A673 (cell line): Measurements from ENCODE around the gene ATRN. TPM values are rescaled to one million over a fixed set of nuclear protein-coding genes. Genes with fewer than 3 reads are reported as not detected.

Source experiments
- BruUV-seq: library from RNA; stranded (reverse); fragments of 400-500 nt; replicated peaks from 2 replicates; lab custom pipeline; 2021; lab: Mats Ljungman, UMichigan
- CTCF ChIA-PET: fragments of 300-600 bp; sonication (Branson Sonifier 250); formaldehyde crosslinking; loops from one replicate; lab custom pipeline; 2022; ENCODE audit warnings: antibody characterized with exemption; lab: Charles Lee
- POLR2A ChIA-PET: fragments of 300-600 bp; sonication (Branson Sonifier 250); formaldehyde crosslinking; loops from one replicate; lab custom pipeline; 2022; ENCODE audit warnings: antibody characterized with exemption; ENCODE audit not compliant: low non-redundant PET; lab: Charles Lee
- DNase-seq: peaks from one replicate; pipeline ENCODE4 v3.0.0-alpha.2; 2015; ENCODE audit warnings: low spot score
- H3K27ac ChIP-seq: fragments of 200-600 bp; sonication (generic); 2 replicates; pipeline ENCODE4 v1.5.1; 2016; ENCODE audit warnings: mixed run types, low read depth, mild to moderate bottlenecking, mixed read lengths, antibody characterized with exemption, low read length; ENCODE audit not compliant: poor library complexity, severe bottlenecking
- H3K27me3 ChIP-seq: fragments of 200-600 bp; sonication (generic); replicated peaks from 2 replicates; pipeline ENCODE4 v1.6.1; 2017; ENCODE audit warnings: mixed run types, low read depth, mild to moderate bottlenecking, mixed read lengths, antibody characterized with exemption, low read length; ENCODE audit not compliant: insufficient read depth, poor library complexity
- H3K36me3 ChIP-seq: fragments of 200-600 bp; sonication (generic); 2 replicates; pipeline ENCODE4 v1.6.1; 2016; ENCODE audit warnings: mixed run types, mild to moderate bottlenecking, mixed read lengths, antibody characterized with exemption, low read length; ENCODE audit not compliant: insufficient read depth, poor library complexity, severe bottlenecking
- H3K4me1 ChIP-seq: fragments of 200-600 bp; sonication (generic); 2 replicates; pipeline ENCODE4 v1.6.1; 2017; ENCODE audit warnings: mixed run types, mild to moderate bottlenecking, mixed read lengths, antibody characterized with exemption, low read length; ENCODE audit not compliant: insufficient read depth, poor library complexity, severe bottlenecking
- H3K4me3 ChIP-seq: fragments of 200-600 bp; sonication (generic); 2 replicates; pipeline ENCODE4 v1.5.1; 2016; ENCODE audit warnings: low read depth, mixed run types, mild to moderate bottlenecking, mixed read lengths, low read length; ENCODE audit not compliant: poor library complexity, severe bottlenecking
- H3K9me3 ChIP-seq: fragments of 200-600 bp; sonication (generic); 2 replicates; pipeline ENCODE4 v1.6.1; 2016; ENCODE audit warnings: mixed run types, low read depth, mild to moderate bottlenecking, mixed read lengths, antibody characterized with exemption, low read length; ENCODE audit not compliant: poor library complexity, severe bottlenecking
- CTCF ChIP-seq: fragments of 300-800, 200-600 bp; sonication (generic); conservative IDR thresholded peaks from 2 replicates; pipeline ENCODE4 v1.5.1; 2017; ENCODE audit warnings: low read depth, mild to moderate bottlenecking, antibody characterized with exemption, low read length, moderate library complexity, mixed read lengths
- EZH2 ChIP-seq: fragments of 200-600 bp; sonication (generic); IDR thresholded peaks from 2 replicates; pipeline ENCODE4 v1.6.1; 2017; ENCODE audit warnings: borderline replicate concordance, low read depth, mild to moderate bottlenecking, mixed read lengths, antibody characterized with exemption, low read length; ENCODE audit not compliant: poor library complexity, severe bottlenecking
- intact Hi-C: fragments of 100-400 bp; cut with micrococcal nuclease; formaldehyde crosslinking; loops from one replicate; pipeline ENCODE4 v1.10.0; 2022; ENCODE audit not compliant: unreplicated experiment
- total RNA-seq: library from RNA; stranded (reverse); gene quantifications from 2 replicates; pipeline ENCODE4 v1.2.3, GENCODE V29; 2021

The ATRN gene
- total RNA-seq, 1 experiment from 2014 or later = 27.1 TPM

DNA sequence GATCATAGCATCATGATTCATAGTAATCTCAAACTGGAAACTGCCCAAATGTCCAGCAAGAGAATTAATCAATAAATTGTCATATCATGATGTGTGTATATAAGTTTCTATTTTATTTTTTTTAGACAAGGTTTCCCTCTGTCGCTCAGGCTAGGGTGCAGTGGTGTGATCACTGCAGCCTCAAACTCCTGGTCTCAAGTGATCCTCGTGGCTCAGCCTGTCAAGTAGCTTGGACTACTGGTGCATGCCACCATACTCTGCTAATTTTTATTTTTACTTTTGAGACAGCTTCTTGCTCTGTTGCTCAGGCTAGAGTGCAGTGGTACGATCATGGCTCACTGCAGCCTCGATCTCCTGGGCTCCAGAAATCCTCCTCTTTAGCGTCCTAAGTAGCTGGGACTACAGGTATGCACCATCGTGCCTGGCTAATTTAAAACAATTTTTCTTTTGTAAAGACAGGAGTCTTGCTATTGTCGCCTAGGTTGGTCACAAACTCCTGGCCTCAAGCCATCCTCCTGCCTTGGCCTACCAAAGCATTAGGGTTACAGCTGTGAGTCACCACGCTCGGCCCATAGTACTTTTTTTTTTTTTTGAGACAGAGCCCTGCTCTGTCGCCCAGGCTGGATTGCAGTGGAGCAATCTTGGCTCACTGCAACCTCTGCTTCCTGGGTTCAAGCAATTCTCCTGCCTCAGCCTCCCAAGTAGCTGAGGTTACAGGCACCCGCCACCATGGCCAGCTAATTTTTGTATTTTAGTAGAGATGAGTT, 8.7 kb upstream of the ATRN start:
- Histone ChIP-seq H3K4me1 (peaks cover 32% of the 10 kb centered on the region), H3K9me3 (no peaks in the 10 kb centered on the region), H3K27me3 (no peaks in the 10 kb centered on the region), H3K27ac (peak overlapping the region; percentile 59), H3K36me3 (no peaks in the 10 kb centered on the region), H3K4me3 (no peak overlapping the region)
- TF ChIP-seq CTCF (no peak), EZH2 (no peak)
- ChIA-PET POLR2A (interaction anchor here (0.6 kb wide), 1 partner anchor 10 kb away, joined by 4 read pairs; no protein-coding TSS in a partner anchor), CTCF (interaction anchor here (0.7 to 1.1 kb wide), 2 partner anchors 8 to 1165 kb away, joined by 3 to 6 read pairs; partner anchors contain the start of gene ATRN)
- BruUV-seq = no TSS peak
- DNase-seq = no peak
- intact Hi-C loops = loop anchor here (5.0 kb wide), 1 partner anchor 55 kb away; the partner anchor contains the start of gene DNAAF9

DNA sequence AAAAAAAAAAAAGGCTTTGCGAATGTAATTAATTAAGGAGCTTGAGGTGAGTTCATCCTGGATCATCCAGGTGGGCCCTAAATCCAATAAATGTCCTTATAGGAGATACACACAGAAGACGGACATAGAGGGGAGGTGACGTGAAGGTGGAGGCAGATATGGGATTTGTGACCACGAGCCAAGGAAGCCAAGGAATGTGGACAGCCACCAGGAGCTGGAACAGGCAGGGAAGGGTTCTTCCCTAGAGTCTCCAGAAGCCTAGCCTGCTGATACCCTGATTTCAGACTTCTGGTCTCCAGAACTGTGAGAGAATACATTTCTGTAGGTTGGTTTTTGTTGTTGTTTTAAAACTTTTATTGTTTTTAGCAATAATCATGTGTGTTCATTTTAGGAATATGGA, 6.7 kb upstream of the ATRN start:
- CTCF ChIA-PET = no interaction called here

GRCh38 chr20:3465301-3465700, 5.5 kb upstream of the ATRN start:
- ChIA-PET POLR2A (no interaction called here), CTCF (no interaction called here)
- Histone ChIP-seq H3K4me3 (no peak overlapping the region), H3K27ac (no peak overlapping the region), H3K36me3 (no peaks in the 10 kb centered on the region), H3K4me1 (peaks cover 24% of the 10 kb centered on the region), H3K27me3 (no peaks in the 10 kb centered on the region), H3K9me3 (no peaks in the 10 kb centered on the region)
- DNase-seq = no peak
- no TSS peak for BruUV-seq
- intact Hi-C loops = no loop called here
- TF ChIP-seq CTCF (no peak), EZH2 (no peak)

More for the DNA sequence above, 6.7 kb upstream of the ATRN start:
- no TSS peak for BruUV-seq
- POLR2A ChIA-PET = interaction anchor here (0.6 kb wide), 1 partner anchor 43 kb away, joined by 8 read pairs; no protein-coding TSS in a partner anchor
- Histone ChIP-seq H3K9me3 (no peaks in the 10 kb centered on the region), H3K36me3 (no peaks in the 10 kb centered on the region), H3K27ac (no peak overlapping the region), H3K4me3 (no peak overlapping the region), H3K27me3 (no peaks in the 10 kb centered on the region), H3K4me1 (peaks cover 32% of the 10 kb centered on the region)
- no peak for TF ChIP-seq EZH2
- TF ChIP-seq CTCF = no peak
- intact Hi-C loops = loop anchor here (5.0 kb wide), 1 partner anchor 57 kb away; the partner anchor contains the start of gene DNAAF9
- DNase-seq = no peak
